Measurements from ENCODE around the gene PPM1H.

- TF ChIP-seq POLR2A (IDR thresholded peaks at IDR 0.05; ENCODE audit: extremely low read depth, insufficient read length): no peak
- TF ChIP-seq, protein P1, sequence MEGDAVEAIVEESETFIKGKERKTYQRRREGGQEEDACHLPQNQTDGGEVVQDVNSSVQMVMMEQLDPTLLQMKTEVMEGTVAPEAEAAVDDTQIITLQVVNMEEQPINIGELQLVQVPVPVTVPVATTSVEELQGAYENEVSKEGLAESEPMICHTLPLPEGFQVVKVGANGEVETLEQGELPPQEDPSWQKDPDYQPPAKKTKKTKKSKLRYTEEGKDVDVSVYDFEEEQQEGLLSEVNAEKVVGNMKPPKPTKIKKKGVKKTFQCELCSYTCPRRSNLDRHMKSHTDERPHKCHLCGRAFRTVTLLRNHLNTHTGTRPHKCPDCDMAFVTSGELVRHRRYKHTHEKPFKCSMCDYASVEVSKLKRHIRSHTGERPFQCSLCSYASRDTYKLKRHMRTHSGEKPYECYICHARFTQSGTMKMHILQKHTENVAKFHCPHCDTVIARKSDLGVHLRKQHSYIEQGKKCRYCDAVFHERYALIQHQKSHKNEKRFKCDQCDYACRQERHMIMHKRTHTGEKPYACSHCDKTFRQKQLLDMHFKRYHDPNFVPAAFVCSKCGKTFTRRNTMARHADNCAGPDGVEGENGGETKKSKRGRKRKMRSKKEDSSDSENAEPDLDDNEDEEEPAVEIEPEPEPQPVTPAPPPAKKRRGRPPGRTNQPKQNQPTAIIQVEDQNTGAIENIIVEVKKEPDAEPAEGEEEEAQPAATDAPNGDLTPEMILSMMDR (IDR thresholded peaks at IDR 0.05; ENCODE audit: low read depth, low read length): no peak
Measured at GRCh38 chr12:62717643-62718042, 217.3 kb downstream of the PPM1H start.
